ENCODE data around the gene VAPB. TPM values are rescaled to one million over a fixed set of nuclear protein-coding genes. Genes with fewer than 3 reads are reported as not detected.

VAPB gene
- total RNA-seq, 4 donors from 2014 or later, result 37.8 to 53.3 (median 39.2) TPM

- no peaks in the 10 kb centered on the region for H3K36me3 ChIP-seq
- H3K9me3 ChIP-seq, result no peaks in the 10 kb centered on the region
- no peak for TF ChIP-seq CTCF (IDR thresholded peaks at IDR 0.05)
- intact Hi-C loops (cut with DNase I), result no loop called here
- H3K27ac ChIP-seq, result no peak overlapping the region
- no peaks in the 10 kb centered on the region for H3K27me3 ChIP-seq
- WGBS, 2 donors, result 88 to 90% methylated on average over 7 of the region's 7 CpGs
- DNase-seq, result no peak
- H3K4me3 ChIP-seq (replicated peaks in 1 of 3), result no peak overlapping the region
- H3K4me1 ChIP-seq, result no peaks in the 10 kb centered on the region
Measured at GRCh38 chr20:58492074-58492718, 103.2 kb downstream of the VAPB start.

- TF ChIP-seq CTCF (IDR thresholded peaks at IDR 0.05) (no peak), POLR2A (IDR thresholded peaks at IDR 0.05) (no peak)
- no peak overlapping the region for H3K27ac ChIP-seq
- WGBS, 2 donors, result 79 to 84% methylated on average over 4 of the region's 4 CpGs
Measured at GRCh38 chr20:58492795-58493524, 103.9 kb downstream of the VAPB start.

GRCh38 chr20:58494923-58495622, 106.0 kb downstream of the VAPB start:
- no peak for TF ChIP-seq CTCF (IDR thresholded peaks at IDR 0.05)
- TF ChIP-seq POLR2A (IDR thresholded peaks at IDR 0.05), result no peak
- Histone ChIP-seq H3K27me3 (no peaks in the 10 kb centered on the region), H3K36me3 (no peaks in the 10 kb centered on the region), H3K4me1 (no peaks in the 10 kb centered on the region), H3K27ac (no peak overlapping the region), H3K4me3 (replicated peaks in 1 of 3) (no peak overlapping the region), H3K9me3 (no peaks in the 10 kb centered on the region)
- intact Hi-C loops (cut with DNase I), result no loop called here
- DNase-seq, result no peak
- 92 to 93% methylated on average over 10 to 13 of the region's 13 CpGs for WGBS, 2 donors

More at GRCh38 chr20:58492795-58493524, 103.9 kb downstream of the VAPB start:
- Histone ChIP-seq H3K36me3 (no peaks in the 10 kb centered on the region), H3K4me3 (replicated peaks in 1 of 3) (no peak overlapping the region), H3K4me1 (no peaks in the 10 kb centered on the region), H3K27me3 (no peaks in the 10 kb centered on the region), H3K9me3 (no peaks in the 10 kb centered on the region)
- intact Hi-C loops (cut with DNase I), result no loop called here
- DNase-seq, result no peak

- TF ChIP-seq POLR2A (IDR thresholded peaks at IDR 0.05), result no peak
- no peak for TF ChIP-seq CTCF (IDR thresholded peaks at IDR 0.05)
- 94 to 95% methylated on average over 10 to 11 of the region's 15 CpGs for WGBS, 2 donors
- no peaks in the 10 kb centered on the region for H3K36me3 ChIP-seq
- no peak overlapping the region for H3K27ac ChIP-seq
- intact Hi-C loops (cut with DNase I), result no loop called here
- no peaks in the 10 kb centered on the region for H3K4me1 ChIP-seq
- H3K9me3 ChIP-seq, result no peaks in the 10 kb centered on the region
- no peaks in the 10 kb centered on the region for H3K27me3 ChIP-seq
- DNase-seq, result no peak
- H3K4me3 ChIP-seq (replicated peaks in 1 of 3), result no peak overlapping the region
Measured at GRCh38 chr20:58495623-58496428, 106.8 kb downstream of the VAPB start.
